GM21528 (cell line): ENCODE results near the gene C9orf40.

ENCODE experiments used
- ATAC-seq: cut with Tn5 transposase; IDR thresholded peaks from one replicate; pipeline ENCODE4 v1.9.1; 2021; ENCODE audit warnings: mild to moderate bottlenecking, moderate library complexity; ENCODE audit not compliant: unreplicated experiment, low FRiP score

Gene C9orf40

GRCh38 chr9:74952201-74953151 lies at the start of gene C9orf40:
Gene C9orf40 (minus strand): TSS chr9:74952912. CDS start chr9:74952611, 301 bp downstream.
- peak; percentile 94 for ATAC-seq

- peak; percentile 90 for ATAC-seq
Observed at GRCh38 chr9:75001719-75002421, 49.2 kb upstream of the C9orf40 start.

GRCh38 chr9:75000835-75001234 lies 48.1 kb upstream of the C9orf40 start:
- ATAC-seq: peak; percentile 65

GRCh38 chr9:74985041-74985440 lies 32.3 kb upstream of the C9orf40 start:
- no peak for ATAC-seq

- ATAC-seq: no peak
Observed at GRCh38 chr9:74983709-74984108, 31.0 kb upstream of the C9orf40 start.

- ATAC-seq: no peak
Observed at GRCh38 chr9:74979844-74980243, 27.1 kb upstream of the C9orf40 start.

GRCh38 chr9:74977287-74977686 lies 24.6 kb upstream of the C9orf40 start:
- ATAC-seq: no peak

- no peak for ATAC-seq
Observed at GRCh38 chr9:74975538-74975937, 22.8 kb upstream of the C9orf40 start.

- ATAC-seq: no peak
Observed at GRCh38 chr9:74974558-74974957, 21.8 kb upstream of the C9orf40 start.

- ATAC-seq: no peak
Observed at GRCh38 chr9:74973714-74974113, 21.0 kb upstream of the C9orf40 start.

GRCh38 chr9:74963056-74963455 lies 10.3 kb upstream of the C9orf40 start:
- no peak for ATAC-seq

GRCh38 chr9:74961496-74961895 lies 8.8 kb upstream of the C9orf40 start:
- ATAC-seq: no peak

- no peak for ATAC-seq
Observed at GRCh38 chr9:74960561-74960960, 7.8 kb upstream of the C9orf40 start.

- ATAC-seq: no peak
Observed at GRCh38 chr9:74958587-74958986, 5.9 kb upstream of the C9orf40 start.

GRCh38 chr9:74953235-74953751 lies 581 bp upstream of the C9orf40 start:
- ATAC-seq: no peak

GRCh38 chr9:74951725-74952151 lies 974 bp downstream of the C9orf40 start:
- ATAC-seq: peak; percentile 44

GRCh38 chr9:74951107-74951720 lies 1.5 kb downstream of the C9orf40 start:
- no peak for ATAC-seq

- no peak for ATAC-seq
Observed at GRCh38 chr9:74949859-74950855, 2.6 kb downstream of the C9orf40 start.

GRCh38 chr9:74948937-74949336 lies 3.8 kb downstream of the C9orf40 start:
- no peak for ATAC-seq

GRCh38 chr9:74946686-74947085 lies 6.0 kb downstream of the C9orf40 start:
- ATAC-seq: no peak
